Forelimb muscle (tissue), 1 donor: ENCODE data around the gene CACNG6. TPM values are rescaled to one million over a fixed set of nuclear protein-coding genes. Genes with fewer than 3 reads are reported as not detected.
"Not testable (repeated sequence)": the region's sequence is repeated elsewhere in the genome, so short reads cannot be mapped to it uniquely, and the experiment has no call there.

ENCODE experiments used
- DNase-seq: peaks from one replicate; pipeline ENCODE4 v3.0.0-alpha.2; 2013; ENCODE audit warnings: low read depth
- polyA plus RNA-seq: library from polyadenylated mRNA; unstranded; fragments of 120-200 nt; gene quantifications from one replicate; pipeline ENCODE4 v1.2.1, GENCODE V29; 2013; ENCODE audit not compliant: insufficient read length

The CACNG6 gene, protein sequence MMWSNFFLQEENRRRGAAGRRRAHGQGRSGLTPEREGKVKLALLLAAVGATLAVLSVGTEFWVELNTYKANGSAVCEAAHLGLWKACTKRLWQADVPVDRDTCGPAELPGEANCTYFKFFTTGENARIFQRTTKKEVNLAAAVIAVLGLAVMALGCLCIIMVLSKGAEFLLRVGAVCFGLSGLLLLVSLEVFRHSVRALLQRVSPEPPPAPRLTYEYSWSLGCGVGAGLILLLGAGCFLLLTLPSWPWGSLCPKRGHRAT
- 27.8 TPM for polyA plus RNA-seq

DNA sequence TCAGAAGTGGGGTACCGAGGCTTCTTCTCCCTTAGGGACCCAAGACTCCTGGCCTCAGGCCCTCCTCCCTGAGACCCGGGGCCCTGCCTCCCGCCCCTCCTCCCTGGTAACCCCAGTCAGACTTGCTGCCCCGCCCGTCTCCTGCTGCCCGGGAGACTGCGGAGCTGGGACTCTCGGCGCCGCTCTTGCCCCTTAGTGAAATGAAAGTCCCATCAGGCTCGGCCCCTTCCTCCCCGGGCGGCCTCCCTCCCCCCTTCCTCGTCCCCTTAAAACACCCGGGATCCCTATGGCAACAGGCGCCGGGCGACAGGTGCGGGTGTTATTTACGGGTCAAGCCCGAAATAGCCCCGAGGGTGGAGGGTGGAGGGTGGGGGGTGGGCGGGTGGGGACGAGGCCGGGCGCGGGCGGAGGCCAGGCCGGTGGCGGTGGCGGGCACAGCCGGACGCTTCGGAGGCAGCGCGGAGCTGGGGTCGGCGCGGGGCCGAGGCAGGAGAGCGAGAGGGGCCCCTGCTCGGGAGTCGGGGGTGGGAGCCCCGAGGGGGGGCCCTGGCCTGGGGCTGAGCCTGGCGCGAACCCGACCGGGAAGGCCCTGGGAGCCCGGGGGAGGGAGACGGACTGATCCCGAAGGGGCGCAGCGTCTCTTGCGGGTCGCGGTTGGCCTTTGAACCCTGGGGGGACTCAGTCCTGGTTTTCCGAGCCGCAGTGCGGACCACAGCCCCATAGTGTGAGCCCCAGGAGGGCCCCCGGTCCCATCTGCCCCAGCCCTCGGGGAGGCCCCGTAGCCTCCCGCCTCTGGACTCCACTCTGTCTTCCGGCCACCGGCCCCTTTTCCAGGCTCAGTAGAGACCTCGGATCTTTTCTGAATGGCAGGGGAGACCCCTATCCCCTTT is at the start of gene CACNG6:
Gene CACNG6 (plus strand): TSS at position 414 of the 890 bp plus-strand sequence. CDS start 1,241 bp downstream, outside the sequence.
- no peak for DNase-seq

DNA sequence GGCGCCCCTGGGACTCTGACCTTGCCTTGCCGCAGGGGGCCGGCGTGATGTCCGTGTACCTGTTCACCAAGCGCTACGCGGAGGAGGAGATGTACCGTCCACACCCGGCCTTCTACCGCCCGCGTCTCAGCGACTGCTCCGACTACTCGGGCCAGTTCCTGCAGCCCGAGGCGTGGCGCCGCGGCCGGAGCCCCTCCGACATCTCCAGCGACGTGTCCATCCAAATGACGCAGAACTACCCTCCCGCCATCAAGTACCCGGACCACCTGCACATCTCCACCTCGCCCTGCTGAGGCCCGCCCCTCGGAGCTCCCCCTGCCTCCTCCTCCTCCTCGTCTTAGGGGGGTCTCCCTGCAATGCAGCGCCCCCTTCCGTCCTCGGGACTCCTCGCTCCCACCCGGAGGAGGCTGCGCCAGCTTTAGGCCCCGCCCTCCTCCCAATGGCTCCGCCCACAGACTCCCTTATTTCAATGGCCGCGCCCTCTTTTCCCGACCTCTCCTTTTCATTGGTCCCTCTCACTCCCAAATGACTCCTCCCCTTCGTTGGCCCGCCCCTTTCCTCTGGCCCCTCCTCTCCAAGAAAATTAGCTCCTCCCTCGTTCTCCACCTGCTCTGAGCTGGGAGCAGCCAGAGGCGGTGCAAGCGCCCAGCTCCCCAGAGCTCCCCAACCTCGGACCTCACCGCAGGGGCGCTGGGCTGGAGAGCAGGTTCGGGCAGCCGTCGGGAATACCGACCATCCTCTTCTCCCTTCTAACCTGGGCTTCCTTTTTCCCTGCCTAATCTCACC is 49.2 kb upstream of the CACNG6 start:
- no peak for DNase-seq

DNA sequence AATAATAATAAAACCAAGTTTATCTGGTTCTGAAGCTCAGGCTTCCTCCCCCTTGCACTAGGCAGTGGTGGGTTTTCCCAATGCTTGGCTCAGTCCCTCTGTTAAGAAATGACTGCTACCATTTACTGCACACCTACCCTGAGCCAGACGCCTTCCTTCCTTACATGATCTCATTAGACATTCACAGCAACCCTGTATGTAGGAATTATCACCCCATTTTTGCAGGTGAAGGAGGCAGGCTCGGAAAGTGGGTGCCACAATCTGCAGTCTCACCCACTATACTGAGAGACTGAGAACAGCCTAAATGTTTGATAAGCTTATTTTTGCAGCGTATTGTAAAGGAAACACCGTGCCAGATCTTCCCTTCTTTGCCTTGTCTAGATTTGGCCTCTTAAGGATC is 47.0 kb upstream of the CACNG6 start:
- DNase-seq: no peak

DNA sequence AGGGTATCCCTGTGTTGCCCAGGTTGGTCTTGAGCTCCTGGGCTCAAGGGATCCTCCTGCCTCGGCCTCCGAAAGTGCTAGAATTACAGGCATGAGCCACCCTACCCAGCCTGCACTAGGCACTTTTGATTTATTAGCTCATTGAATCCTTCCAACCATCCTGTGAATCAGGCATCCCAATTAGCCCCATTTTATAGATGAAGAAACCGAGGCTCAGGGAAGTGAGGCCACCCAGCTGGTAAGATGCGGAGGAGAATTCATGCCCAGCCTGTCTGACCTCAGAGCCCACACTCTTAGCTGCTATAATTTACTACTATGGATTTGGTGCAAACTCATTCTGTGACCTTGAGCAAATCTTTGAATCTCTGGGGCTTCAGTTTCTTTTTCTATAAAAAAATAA is 46.5 kb upstream of the CACNG6 start:
- DNase-seq: no peak

DNA sequence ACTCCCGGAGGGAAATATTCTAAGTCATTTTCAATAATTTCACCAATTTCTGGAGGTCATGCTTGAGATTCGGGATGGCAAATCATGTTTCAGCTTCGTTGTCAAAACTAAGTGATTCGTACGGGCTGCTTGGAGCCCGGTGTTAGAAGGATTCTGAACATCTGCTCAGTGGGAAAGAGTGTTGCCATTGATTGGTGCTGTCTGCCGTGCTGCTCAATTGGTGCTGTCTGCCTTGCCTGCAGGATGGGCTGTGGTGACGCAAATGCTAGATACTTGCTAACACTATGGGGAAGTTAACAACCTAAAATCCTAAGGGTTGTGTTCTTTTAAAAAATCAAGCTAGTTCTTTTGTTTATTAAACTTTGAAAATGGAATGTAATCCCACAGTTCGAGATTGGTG is 46.0 kb upstream of the CACNG6 start:
- DNase-seq: no peak

DNA sequence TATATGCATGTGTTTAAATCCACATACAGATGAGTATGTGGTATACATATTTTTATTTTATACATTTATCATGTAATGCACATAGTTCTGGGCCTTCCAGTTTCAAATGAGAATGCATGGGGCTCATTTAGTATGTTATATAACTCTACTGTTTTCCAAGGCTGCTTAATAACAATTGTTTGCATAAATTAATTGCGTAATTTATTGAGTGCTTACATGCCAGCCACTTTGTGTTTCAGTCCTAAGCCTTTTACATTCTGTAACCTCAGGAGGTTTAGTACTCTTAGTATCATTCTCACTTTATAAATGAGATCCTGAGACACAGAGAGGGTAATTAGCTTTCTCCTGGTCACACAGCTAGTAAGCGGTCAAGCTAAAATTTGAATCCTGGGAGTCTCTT is 45.4 kb upstream of the CACNG6 start:
- no peak for DNase-seq

DNA sequence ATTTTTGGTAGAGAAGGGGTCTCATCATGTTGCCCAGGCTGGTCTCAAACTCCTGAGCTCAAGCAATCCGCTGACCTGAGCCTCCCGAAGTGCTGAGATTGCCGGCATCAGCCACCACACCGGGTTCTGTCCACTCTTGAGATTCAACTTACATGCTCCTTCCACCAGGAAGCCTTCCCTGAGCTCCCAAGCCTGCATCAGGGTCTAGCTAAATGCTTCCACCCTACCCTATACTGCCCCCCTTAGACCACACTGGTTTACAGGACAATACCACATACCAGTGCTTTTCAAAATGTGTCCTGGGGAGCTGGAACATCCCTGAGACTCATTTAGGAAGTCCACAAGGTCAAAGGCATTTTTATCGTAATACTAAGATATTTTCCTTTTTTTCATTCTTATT is 43.8 kb upstream of the CACNG6 start:
- no peak for DNase-seq

DNA sequence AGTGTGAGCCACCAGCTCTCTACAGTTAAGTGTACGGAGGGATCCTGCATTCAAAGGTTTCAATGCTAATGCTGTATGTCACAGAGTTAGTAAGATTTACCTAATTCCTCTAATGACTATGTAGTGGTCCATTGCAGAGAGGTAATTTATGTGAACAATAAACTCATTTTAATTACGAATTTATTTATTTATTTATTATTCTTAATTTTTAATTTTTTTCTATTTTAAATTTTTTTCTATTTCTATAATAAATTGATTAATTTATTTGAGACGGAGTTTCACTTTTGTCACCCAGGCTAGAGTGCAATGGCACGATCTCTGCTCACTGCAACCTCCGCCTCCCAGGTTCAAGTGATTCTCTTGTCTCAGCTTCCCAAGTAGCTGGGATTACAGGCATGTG is 42.8 kb upstream of the CACNG6 start:
- DNase-seq: not testable (repeated sequence)

DNA sequence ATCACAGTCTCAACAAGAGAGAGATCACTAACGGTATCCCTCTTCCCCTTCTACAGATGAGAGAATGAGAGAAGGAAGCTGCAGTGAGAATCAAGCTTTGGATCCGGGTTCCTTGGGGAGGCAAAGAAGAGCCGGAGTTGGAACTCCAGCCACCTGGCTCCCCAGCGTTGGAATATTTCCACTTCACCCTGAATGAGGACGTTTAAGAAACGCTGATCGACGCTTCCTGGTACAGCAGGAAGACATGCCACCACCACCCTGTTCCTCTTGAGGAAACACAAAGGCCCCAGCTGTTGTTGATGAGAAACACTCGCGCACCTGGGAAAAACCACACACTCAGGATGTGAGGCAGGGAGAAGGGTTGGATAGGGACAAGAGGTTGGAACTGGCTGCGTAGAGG is 40.0 kb upstream of the CACNG6 start:
- no peak for DNase-seq

DNA sequence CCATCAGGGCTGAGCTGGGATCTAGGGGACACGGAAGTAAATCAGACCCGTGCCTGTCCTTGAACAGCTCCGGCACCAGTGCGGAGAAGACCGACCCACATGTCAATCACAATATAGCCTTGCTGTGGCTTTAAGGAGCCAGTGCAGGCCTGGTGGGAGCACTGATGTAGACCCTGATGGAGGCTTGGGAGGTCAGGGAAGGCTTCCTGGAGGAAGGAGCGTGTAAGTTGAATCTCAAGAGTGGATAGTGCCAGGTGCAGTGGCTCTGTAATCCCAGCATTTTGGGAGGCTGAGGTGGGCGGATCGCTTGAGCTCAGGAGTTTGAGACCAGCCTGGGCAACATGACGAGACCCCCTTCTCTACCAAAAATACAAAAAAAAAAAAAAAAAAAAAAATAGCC is 39.5 kb upstream of the CACNG6 start:
- DNase-seq: no peak

DNA sequence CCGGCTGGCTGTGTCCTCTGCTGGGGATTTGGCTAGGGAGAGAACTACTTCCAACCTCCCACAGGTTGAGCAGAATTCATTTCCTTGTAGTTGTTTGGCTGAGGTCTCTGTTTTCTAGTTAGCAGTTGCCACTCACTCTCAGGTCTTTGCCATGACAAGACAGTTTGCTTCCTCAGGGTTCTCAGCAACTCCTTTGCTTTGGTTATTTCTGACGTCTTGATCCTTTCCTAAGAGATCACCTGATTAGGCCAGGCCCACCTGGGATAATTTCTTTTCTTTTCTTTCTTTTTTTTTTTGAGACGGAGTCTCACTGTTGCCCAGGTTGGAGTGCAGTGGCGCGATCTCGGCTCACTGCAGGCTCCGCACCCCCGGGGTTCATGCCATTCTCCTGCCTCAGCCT is 38.1 kb upstream of the CACNG6 start:
- no peak for DNase-seq

DNA sequence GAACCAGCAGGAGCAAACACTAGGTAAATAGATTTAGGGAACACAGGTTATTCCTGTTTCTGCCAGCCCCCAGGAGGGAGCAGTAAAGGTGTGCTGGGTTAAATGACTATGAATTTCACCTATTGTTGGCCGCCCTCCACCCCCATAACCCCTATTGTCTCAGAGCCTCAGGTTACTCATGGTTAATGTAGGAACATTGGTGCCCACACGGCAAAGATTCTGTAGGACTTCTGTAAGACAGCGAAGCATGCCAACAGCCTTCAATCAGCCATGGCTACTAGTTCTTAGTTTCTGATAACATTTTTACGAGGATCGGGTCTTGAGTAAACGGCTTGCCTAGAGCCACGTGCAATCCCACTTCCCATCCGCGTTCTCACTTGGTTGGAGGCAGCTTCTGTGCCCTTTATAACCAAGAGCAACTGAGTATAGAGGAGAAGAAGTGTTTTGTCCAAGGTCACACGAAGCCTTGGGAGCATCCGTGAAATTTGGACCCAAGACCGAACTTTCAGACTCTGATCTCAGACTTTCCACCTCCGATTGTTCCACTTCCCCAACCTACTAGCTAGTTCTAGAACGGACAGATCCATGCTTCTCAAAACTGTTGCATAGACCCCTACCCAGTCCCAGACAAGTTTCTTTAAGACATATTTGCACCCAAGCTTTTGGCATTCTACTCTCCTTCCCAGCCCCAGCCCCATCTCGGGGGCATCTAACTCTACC is 33.8 kb upstream of the CACNG6 start:
- DNase-seq: no peak

DNA sequence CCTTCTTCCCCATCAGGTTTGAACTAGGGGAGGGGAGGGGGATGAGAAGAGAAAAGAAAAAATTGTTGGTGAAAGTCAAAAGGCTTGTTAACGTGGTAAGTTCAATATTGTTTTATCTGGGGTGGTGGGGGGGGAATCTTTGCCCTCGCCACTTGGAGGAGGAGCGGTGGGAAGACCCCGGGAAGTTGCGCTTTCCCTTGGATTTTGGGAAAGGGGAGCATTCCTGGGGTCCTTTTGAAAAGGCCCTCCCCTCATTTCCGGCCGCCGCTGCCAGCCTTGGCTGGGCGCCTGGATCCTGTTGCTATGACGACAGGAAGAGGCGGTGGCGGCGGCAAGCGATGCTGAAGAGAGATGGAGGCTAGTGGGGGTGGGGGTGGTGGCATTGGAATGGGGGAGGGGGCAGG is 33.3 kb upstream of the CACNG6 start:
- DNase-seq: no peak

DNA sequence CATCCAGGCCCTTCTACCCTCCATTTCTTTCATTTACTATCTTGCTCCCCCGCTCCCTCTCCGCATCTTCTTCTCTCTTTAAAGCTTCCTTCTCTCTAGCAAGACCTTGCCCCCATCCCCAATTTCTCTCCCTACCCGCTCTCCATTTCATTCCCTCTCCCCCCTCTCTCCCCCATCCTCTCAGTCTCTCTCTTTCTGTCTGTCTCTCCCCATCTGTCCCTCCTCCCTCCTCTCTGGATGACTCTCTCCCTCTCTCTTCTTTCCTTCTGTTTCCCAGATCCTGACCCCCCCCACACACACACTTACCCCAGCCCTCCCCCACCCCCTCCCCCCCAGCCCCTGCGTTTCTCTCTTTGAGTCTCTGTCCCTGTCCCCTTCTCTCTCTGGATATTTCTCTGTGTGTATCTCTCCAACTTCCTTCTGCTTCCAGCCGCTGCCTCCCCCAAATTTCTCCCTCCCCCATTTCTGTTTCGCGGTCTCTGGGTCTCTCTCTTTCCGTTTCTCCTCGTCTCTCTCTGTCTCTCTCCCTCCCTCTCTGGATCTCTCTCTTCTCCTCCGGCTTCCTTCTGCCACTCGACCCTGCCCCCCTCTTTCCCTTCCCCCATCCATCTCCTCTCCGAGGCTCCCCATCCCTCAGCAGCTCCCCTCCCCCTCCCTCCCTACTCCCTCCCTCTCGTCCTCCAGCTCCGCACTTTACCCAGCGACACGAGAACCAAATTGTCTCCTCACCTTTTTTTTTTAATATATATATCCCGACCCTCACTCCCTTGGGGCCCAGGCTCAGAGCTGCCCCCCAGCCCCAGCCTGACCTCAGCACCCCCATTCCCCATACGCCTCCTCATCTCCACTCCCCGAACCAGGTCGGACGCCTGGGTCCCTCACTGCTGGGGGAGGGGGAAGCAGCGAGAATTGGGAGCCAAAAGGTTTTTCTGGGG is 32.3 kb upstream of the CACNG6 start:
- no peak for DNase-seq

DNA sequence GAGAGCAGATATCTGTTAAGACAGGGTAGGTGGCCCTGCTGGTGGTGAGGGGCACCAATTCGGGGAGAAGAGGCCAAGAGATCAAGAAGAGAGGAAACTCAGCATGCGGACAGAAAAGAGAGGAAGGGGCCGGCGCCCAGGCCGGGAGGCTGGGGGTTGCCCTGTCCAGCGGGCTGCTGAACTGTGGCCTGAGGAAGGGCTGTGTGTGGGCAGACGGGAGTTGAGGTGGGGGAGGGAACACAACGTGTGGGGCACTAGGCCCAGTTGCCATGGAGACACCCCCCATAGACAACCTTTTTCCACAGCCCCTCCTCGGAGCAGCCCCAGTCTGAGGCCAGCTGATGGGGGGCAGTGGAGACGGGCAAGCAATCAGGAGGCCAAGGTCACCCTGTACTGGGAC is 31.2 kb upstream of the CACNG6 start:
- DNase-seq: no peak

DNA sequence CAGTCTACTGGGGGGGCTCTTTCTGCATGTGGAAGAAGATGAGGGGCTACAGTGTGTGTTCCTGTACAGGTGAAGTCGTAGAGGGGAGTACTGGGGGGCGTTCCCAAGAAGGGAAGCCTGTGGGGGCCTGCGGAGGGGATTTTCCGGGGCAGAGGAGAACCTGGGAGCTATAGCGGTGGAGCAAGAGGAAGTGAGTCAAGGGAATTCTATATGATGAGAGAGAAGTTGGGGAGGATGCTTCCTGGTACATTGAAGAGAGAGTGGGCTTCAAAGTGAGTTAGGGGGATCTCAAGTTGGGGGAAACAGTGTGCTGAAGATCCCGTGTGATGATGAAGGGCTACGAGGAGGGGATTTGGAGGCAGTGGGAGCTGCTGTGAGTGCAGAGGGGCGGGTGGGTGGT is 30.6 kb upstream of the CACNG6 start:
- DNase-seq: no peak

DNA sequence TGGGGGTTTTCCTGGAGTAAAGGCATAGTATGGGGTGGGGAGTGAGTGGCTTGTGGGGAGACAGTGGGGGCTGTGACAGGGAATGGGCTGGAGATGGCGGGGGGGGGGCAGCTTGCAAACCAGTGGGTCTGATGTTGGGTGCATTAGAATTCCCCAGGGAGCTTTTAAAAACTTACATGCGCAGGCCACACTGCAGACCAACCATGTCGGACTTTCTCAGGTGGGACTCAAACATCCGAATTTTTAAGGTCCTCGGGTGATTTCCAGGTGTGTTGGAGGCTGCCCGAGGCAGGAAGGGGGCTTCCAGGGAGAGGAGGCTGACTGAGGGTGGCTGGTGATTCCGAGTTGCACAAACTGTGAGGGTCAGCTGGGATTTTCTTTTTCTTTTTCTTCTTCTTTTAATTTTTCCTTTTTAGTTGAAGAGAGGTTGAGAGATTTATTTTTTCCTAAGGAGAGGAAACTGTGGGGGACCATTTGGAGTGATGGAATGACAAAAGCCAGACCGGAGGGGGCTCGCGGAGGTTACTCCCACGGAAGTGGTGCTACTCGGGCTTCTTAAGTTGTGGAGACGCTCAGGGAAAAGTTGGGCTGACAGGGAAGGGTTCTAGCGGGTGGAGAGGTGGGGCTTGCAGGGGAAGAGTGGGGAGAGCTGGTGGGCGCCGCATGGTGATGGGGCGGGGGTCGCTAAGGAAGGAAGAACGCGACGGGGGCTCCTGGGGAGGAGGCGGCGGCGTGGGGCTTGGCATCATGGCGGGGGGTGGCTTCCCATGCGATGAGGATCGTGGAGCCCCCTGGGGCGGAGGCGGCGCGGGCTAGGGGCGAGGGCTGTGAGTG is 29.7 kb upstream of the CACNG6 start:
- no peak for DNase-seq

DNA sequence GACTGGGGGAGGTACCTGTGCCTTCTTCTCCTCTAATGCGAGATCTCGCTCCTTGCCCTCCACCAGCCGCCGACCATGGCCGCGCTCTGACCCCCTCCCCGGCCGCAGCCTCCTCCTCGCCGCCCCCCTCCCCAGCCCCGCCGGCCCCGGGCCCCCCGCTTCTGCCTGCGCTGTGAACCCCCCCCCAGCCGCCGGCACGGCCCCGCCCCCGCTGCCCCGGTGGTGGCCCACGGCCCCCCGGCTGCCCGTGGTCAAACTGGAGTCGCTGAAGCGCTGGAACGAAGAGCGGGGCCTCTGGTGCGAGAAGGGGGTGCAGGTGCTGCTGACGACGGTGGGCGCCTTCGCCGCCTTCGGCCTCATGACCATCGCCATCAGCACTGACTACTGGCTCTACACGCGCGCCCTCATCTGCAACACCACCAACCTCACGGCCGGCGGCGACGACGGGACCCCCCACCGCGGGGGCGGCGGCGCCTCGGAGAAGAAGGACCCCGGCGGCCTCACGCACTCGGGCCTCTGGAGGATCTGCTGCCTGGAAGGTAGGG is 28.5 kb upstream of the CACNG6 start, which contains the start of gene CACNG8:
Gene CACNG8 (plus strand): TSS at position 51 of the 545 bp plus-strand sequence.
- DNase-seq: no peak

DNA sequence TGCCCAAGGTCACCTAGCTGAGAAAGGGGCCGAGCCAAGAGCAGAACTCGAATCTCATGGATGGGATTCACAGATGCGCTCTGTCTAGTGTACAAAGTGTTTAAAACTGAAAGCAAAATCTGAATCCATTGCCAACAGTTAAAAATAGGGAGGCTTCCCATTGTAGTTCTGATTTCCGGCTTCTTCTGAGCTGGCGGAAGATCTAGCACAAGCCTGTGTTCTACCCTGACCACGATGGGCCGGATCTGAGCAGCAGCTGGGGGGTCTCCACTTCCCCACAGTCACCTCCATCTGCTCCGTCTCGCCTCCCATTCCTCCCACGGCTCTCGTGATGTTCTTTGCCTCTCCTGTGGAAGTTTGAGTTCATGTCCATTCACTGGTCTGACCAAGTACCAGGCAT is 26.3 kb upstream of the CACNG6 start:
- DNase-seq: no peak
